Body of pancreas (tissue), 4 donors: ENCODE data around the gene AGMAT. TPM values are rescaled to one million over a fixed set of nuclear protein-coding genes. Genes with fewer than 3 reads are reported as not detected.
A peak's percentile ranks its signal among the peaks of the same experiment; 100 is the strongest.

Experiments used
- ATAC-seq: fragments of 150-250 bp; one replicate; pipeline ENCODE4 v1.9.1; 2016
- DNase-seq, 4 donors: peaks; one replicate each; pipeline ENCODE4 v3.0.0-alpha.2; 2019
- H3K27ac ChIP-seq, 4 donors: fragments of 200-600 bp; sonication (generic); 1 replicate in 3 of 4; 2 replicates in 1 of 4; pipeline versions ENCODE4 v1.5.1 to v1.6.1; 2016 to 2019; ENCODE audit warnings: mild to moderate bottlenecking in 1 of 4, mixed read lengths in 1 of 4, moderate library complexity in 1 of 4
- H3K27me3 ChIP-seq, 2 donors: fragments of 200-600 bp; sonication (generic); one replicate each; pipeline ENCODE4 v1.6.0; 2016; ENCODE audit warnings: mild to moderate bottlenecking in 1 of 2
- H3K36me3 ChIP-seq, 2 donors: fragments of 200-600 bp; sonication (generic); replicated peaks in 1 of 2; 2 replicates each; pipeline ENCODE4 v1.5.1; 2016; ENCODE audit warnings: low read depth in 2 of 2; ENCODE audit not compliant: insufficient read depth in 1 of 2
- H3K4me1 ChIP-seq: fragments of 200-600 bp; sonication (generic); one replicate; pipeline ENCODE4 v1.6.0; 2016
- H3K4me3 ChIP-seq, 2 donors: fragments of 200-600 bp; sonication (generic); 1 replicate in 1 of 2; 2 replicates in 1 of 2; pipeline ENCODE4 v1.5.1; 2016 to 2019
- H3K9me3 ChIP-seq, 3 donors: fragments of 200-600 bp; sonication (generic); 1 replicate in 2 of 3; 2 replicates in 1 of 3; pipeline ENCODE4 v1.5.1; 2016
- POLR2A ChIP-seq, 3 donors: fragments of 450-650 bp; IDR thresholded peaks; one replicate each; pipeline ENCODE4 v1.6.1; 2016; ENCODE audit warnings: antibody characterized with exemption in 3 of 3, mild to moderate bottlenecking in 2 of 3
- WGBS, 2 donors: methylation state at CpG; one replicate each; pipeline ENCODE4 v1.1.5; 2017; 5-methylcytosine and 5-hydroxymethylcytosine counted together
- intact Hi-C: fragments of 100-400 bp; cut with DNase I; formaldehyde crosslinking; loops from one replicate; pipeline ENCODE4 v1.15.1; 2023
- small RNA-seq: library from RNA; depleted of rRNA; stranded (forward); fragments of <200 nt; gene quantifications from one replicate; pipeline ENCODE3, GENCODE V24; 2016
- total RNA-seq, 2 donors: library from RNA; depleted of rRNA; stranded (reverse); fragments of >200 nt; gene quantifications; one replicate each; pipeline ENCODE4 v1.1.0, GENCODE V29; 2016
- TF ChIP-seq, protein P1 (sequence below), 7 experiments: fragments of 450-650 bp in 4 of 7; fragments of 200-600 bp in 3 of 7; sonication (generic) in 3 of 7; IDR thresholded peaks; one replicate each; pipeline ENCODE4 v1.5.1; 2016 to 2019; ENCODE audit warnings: antibody characterized with exemption in 7 of 7

The AGMAT gene
- total RNA-seq, 2 donors from 2014 or later, result 0.33 to 0.52 TPM

- Histone ChIP-seq H3K4me3 (peak within 1 kb of the TSS; percentile 11 to 13), H3K4me1 (peaks cover 32% of the 10 kb centered on the region), H3K27me3 (no peaks in the 10 kb centered on the region), H3K27ac (peak within 1 kb of the TSS; percentile 94 to 99 (median 98)), H3K36me3 (no peaks in the 10 kb centered on the region), H3K9me3 (no peaks in the 10 kb centered on the region)
- ATAC-seq (no peak), DNase-seq (no peak)
- intact Hi-C loops, result no loop called here
- WGBS, 2 donors, result 0% methylated on average over 15 of the region's 27 CpGs; no CpG with 5 or more reads in 1 of the 2 donors
- TF ChIP-seq, protein P1, sequence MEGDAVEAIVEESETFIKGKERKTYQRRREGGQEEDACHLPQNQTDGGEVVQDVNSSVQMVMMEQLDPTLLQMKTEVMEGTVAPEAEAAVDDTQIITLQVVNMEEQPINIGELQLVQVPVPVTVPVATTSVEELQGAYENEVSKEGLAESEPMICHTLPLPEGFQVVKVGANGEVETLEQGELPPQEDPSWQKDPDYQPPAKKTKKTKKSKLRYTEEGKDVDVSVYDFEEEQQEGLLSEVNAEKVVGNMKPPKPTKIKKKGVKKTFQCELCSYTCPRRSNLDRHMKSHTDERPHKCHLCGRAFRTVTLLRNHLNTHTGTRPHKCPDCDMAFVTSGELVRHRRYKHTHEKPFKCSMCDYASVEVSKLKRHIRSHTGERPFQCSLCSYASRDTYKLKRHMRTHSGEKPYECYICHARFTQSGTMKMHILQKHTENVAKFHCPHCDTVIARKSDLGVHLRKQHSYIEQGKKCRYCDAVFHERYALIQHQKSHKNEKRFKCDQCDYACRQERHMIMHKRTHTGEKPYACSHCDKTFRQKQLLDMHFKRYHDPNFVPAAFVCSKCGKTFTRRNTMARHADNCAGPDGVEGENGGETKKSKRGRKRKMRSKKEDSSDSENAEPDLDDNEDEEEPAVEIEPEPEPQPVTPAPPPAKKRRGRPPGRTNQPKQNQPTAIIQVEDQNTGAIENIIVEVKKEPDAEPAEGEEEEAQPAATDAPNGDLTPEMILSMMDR (IDR thresholded peaks at IDR 0.05), result peak in 1 of 7 experiments; percentile 31
- TF ChIP-seq POLR2A (IDR thresholded peaks at IDR 0.05), result peak in 2 of 3 donors; percentile 34 to 72
These were observed 60.9 kb downstream of the AGMAT start, which contains the start of gene CASP9 for GRCh38 chr1:15524021-15524282. Gene CASP9, minus strand, starts transcription at chr1:15524215. Its CDS starts 15 bp downstream, at chr1:15524200.

- no peak for DNase-seq
These were observed 61.5 kb downstream of the AGMAT start for GRCh38 chr1:15523104-15524020.

GRCh38 chr1:15522551-15522950 is 62.3 kb downstream of the AGMAT start:
- intact Hi-C loops, result no loop called here
- no peak for DNase-seq
- 90 to 97% methylated on average over 4 of the region's 4 CpGs for WGBS, 2 donors
- Histone ChIP-seq H3K4me1 (peaks cover 23% of the 10 kb centered on the region), H3K36me3 (no peaks in the 10 kb centered on the region), H3K9me3 (no peaks in the 10 kb centered on the region), H3K4me3 (no peak overlapping the region), H3K27ac (no peak overlapping the region), H3K27me3 (no peaks in the 10 kb centered on the region)
- TF ChIP-seq POLR2A (IDR thresholded peaks at IDR 0.05), result no peak
- TF ChIP-seq, protein P1 (IDR thresholded peaks at IDR 0.05), result no peak
- ATAC-seq, result no peak

More at GRCh38 chr1:15523104-15524020, 61.5 kb downstream of the AGMAT start:
- intact Hi-C loops, result no loop called here
- 36 to 38% methylated on average over 15 to 16 of the region's 18 CpGs for WGBS, 2 donors
- no peaks in the 10 kb centered on the region for H3K9me3 ChIP-seq
- H3K27ac ChIP-seq, result peak overlapping the region; percentile 94 to 99 (median 98)
- no peak for ATAC-seq
- H3K4me1 ChIP-seq, result peaks cover 31% of the 10 kb centered on the region
- no peaks in the 10 kb centered on the region for H3K36me3 ChIP-seq
- H3K27me3 ChIP-seq, result no peaks in the 10 kb centered on the region
- H3K4me3 ChIP-seq, result peak overlapping the region; percentile 5 to 11
- TF ChIP-seq, protein P1 (IDR thresholded peaks at IDR 0.05), result no peak
- TF ChIP-seq POLR2A (IDR thresholded peaks at IDR 0.05), result no peak

Small RNA genes within 50 kb of the gene (small RNA-seq; reads per million reads assigned to genes)
- not detected for gene CD24P1
- gene RNU7-179P, result not detected
- gene SCARNA21B, result not detected

Other genes starting within 250 kb of the AGMAT start
- 10 to 100 TPM; 56.7 to 78.6 TPM for gene EFHD2, start 175.2 kb downstream of the AGMAT start, total RNA-seq
- over 10,000 TPM in 1 of 2 donors, 1,000 to 10,000 TPM in 1; 6,275 to 13,040 TPM for gene CTRC, start 146.6 kb downstream of the AGMAT start, total RNA-seq
- over 10,000 TPM in 1 of 2 donors, 1,000 to 10,000 TPM in 1; 4,384 to 21,046 TPM for gene CELA2A, start 128.3 kb downstream of the AGMAT start, total RNA-seq
- 1,000 to 10,000 TPM in 1 of 2 donors, 100 to 1,000 TPM in 1; 333 to 1,481 TPM for gene CELA2B, start 108.9 kb downstream of the AGMAT start, total RNA-seq
- gene CASP9, start 60.8 kb downstream of the AGMAT start, total RNA-seq, result 10 to 100 TPM; 12.9 to 21.5 TPM
- 10 to 100 TPM; 11.9 to 12.5 TPM for gene DNAJC16, start 58.2 kb downstream of the AGMAT start, total RNA-seq
- 10 to 100 TPM; 18.8 to 30.1 TPM for gene DDI2, start 32.4 kb upstream of the AGMAT start, total RNA-seq
- 10 to 100 TPM; 18.1 to 31.6 TPM for gene PLEKHM2, start 99.3 kb upstream of the AGMAT start, total RNA-seq
- 1 to 10 TPM; 5.7 to 6.9 TPM for gene SLC25A34, start 151.2 kb upstream of the AGMAT start, total RNA-seq
- not detected for gene TMEM82, start 157.4 kb upstream of the AGMAT start, total RNA-seq
- gene FBLIM1, start 173.7 kb upstream of the AGMAT start, total RNA-seq, result 10 to 100 TPM; 42.5 to 46.2 TPM
- 1 to 10 TPM in 1 of 2 donors, under 1 TPM in 1; 0.66 to 1.0 TPM for gene UQCRHL, start 222.6 kb upstream of the AGMAT start, total RNA-seq